ENCODE data around the gene ELAVL1. TPM values are rescaled to one million over a fixed set of nuclear protein-coding genes. Genes with fewer than 3 reads are reported as not detected.
A peak's percentile ranks its signal among the peaks of the same experiment; 100 is the strongest.
"Not testable (repeated sequence)": the region's sequence is repeated elsewhere in the genome, so short reads cannot be mapped to it uniquely, and the experiment has no call there.

Gene ELAVL1
- total and polyA plus RNA-seq, 2 donors, result 36.7 to 41.1 TPM

DNA sequence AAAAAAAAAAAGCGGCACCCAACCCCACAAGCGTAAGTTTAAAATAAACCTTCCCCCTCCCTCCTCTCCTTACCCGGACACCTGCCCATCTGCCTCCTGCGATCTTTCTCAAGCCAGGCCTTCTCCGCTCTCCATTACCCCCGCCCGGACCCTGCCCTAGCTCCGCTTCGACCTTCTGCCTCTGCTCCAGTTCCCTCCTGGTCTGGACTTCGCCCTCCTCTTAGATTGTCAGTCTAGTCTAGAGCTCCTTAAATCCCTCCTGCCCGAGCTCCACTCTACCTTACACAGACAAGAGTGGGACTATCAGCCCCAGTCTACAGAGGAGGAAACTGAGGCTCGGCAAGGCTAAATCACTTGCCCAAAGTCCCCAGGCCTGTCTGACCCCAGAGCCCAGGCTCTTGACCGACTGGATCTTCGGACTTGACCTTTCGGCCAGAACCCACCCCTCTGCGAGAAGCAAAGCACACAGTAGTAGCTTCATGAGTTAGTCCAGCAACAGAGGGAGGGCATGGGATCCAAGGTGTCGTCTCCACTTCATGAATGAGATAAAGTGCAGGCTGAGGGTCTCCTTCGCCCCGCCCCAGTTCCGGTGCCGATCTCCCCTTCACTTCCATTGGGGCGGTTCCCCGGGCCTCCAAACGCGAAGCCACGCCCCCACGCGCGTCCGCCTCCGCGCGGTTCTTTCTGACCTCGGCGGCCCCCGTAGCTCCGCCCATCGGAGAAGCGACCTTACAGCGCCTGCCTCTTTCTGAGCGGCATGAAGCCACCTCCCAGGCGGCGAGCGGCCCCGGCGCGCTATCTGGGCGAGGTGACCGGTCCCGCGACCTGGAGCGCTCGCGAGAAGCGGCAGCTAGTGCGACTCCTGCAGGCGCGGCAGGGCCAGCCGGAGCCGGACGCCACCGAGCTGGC is 85.6 kb downstream of the ELAVL1 start, which contains the start of gene SNAPC2:
Gene SNAPC2, plus strand, starts transcription at position 729 of the 909 bp plus-strand sequence. Its CDS starts 29 bp downstream, at position 758.
- H3K4me3 ChIP-seq (ENCODE audit: low read depth, low read length), result peak within 1 kb of the TSS; percentile 60
- H3K36me3 ChIP-seq (ENCODE audit: insufficient read depth), result no peaks in the 10 kb centered on the region
- peak within 1 kb of the TSS; percentile 81 for H3K27ac ChIP-seq (ENCODE audit: low read depth)
- WGBS, result 7% methylated on average over 62 of the region's 62 CpGs
- no peaks in the 10 kb centered on the region for H3K4me1 ChIP-seq (ENCODE audit: insufficient read depth)
- peak; percentile 52 for DNase-seq (ENCODE audit: extremely low spot score)

DNA sequence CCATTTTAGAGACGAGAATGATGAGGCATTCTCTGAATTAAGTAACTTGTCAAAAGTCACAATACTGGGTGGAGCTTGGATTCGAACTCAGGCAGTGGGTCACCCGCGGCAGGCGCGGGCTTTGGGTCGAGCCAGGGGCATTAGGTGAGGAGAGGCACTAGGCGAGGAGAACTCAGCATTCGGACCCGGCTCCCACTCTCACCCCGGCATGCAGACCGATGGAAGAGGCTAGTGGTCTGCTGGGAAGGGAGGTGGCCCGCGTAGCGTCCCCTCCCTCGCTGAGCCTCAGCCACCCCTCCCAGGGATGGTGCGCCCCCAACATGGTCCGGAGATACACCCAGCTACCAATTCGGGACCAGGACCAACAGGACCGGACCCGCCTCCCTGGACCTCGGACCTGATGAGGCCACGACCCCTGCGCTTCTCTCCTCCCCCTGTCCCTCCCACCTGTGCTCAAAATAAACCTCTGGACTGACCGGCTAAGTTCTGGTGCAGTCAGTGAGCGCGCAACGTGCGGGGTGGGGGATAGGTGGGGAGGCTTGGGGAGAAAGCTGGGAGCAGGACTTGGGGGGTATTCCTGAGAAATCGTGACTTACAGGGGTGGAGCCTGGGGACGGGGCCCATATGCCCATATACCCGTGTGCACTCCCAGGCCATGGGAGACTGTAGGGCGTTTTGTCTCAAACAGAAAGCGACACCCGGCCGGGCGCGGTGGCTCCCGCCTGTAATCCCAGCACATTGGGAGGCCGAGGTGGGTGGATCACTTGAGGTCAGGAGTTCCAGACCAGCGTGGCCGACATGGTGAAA is 86.6 kb downstream of the ELAVL1 start:
- WGBS, result 48% methylated on average over 42 of the region's 42 CpGs
- no peak overlapping the region for H3K4me3 ChIP-seq (ENCODE audit: low read depth, low read length)
- no peaks in the 10 kb centered on the region for H3K36me3 ChIP-seq (ENCODE audit: insufficient read depth)
- DNase-seq (ENCODE audit: extremely low spot score), result no peak
- H3K27ac ChIP-seq (ENCODE audit: low read depth), result no peak overlapping the region
- H3K4me1 ChIP-seq (ENCODE audit: insufficient read depth), result no peaks in the 10 kb centered on the region

DNA sequence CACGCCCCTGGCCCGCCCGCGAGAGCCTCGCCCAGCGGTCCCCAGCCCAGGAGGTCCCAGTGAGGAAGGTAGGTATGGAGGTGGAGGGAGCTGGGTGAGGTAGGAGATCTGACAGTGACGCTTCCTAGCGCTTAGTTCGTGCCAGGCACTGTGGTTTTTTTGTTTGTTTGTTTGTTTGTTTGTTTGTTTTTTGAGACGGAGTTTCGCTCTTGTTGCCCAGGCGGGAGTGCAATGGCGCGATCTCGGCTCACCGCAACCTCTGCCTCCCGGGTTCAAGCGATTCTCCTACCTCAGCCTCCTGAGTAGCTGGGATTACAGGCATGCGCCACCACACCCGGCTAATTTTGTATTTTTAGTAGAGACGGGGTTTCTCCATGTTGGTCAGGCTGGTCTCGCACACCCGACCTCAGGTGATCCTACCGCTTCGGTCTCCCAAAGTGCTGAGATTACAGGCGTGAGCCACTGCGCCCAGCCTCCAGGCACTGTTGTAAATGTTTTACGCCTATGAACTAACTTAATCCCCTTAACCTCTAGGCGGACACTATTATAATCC is 87.3 kb downstream of the ELAVL1 start:
- H3K36me3 ChIP-seq (ENCODE audit: insufficient read depth); DNase-seq (ENCODE audit: extremely low spot score); H3K27ac ChIP-seq (ENCODE audit: low read depth); H3K4me3 ChIP-seq (ENCODE audit: low read depth, low read length); H3K4me1 ChIP-seq (ENCODE audit: insufficient read depth): not testable (repeated sequence)
- 29% methylated on average over 29 of the region's 29 CpGs for WGBS

DNA sequence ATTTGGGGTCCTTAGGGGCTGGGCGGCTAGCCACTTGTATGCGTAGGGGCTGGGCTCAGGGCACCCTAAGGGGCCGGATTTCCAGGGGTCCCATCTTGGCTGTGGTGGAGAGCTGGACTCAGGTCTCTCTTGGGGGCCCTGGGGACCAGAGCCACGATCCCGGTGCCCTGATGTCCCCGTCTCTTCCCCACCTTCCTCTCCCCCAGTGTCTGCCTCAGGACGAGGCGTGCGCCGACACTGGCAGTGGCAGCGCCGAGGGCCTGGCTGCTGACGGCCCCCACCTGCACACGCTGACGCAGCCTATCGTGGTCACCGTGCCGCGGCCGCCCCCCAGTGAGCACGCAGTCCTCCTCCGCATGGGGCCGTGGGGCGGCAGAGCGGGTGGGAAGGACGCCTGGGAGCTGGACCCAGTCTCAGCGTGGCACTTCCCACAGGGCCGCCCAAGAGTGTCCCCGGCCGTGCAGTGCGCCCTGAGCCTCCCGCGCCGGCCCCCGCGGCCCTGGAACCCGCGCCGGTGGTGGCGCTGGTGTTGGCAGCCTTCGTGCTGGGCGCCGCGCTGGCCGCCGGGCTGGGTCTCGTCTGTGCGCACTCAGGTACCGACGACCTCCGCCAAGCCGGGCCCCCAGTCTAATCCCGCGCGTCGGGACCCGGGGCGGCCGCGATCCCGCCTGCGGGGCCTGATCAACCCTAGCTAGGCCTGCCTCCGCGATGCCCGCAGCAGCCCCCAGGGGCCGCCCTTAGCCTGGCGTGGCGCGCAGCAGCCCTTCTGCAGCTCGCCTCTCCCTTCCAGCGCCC is 88.0 kb downstream of the ELAVL1 start:
- peak overlapping the region; percentile 24 for H3K4me3 ChIP-seq (ENCODE audit: low read depth, low read length)
- H3K4me1 ChIP-seq (ENCODE audit: insufficient read depth), result no peaks in the 10 kb centered on the region
- no peak overlapping the region for H3K27ac ChIP-seq (ENCODE audit: low read depth)
- no peak for DNase-seq (ENCODE audit: extremely low spot score)
- H3K36me3 ChIP-seq (ENCODE audit: insufficient read depth), result no peaks in the 10 kb centered on the region
- 1% methylated on average over 71 of the region's 71 CpGs for WGBS

DNA sequence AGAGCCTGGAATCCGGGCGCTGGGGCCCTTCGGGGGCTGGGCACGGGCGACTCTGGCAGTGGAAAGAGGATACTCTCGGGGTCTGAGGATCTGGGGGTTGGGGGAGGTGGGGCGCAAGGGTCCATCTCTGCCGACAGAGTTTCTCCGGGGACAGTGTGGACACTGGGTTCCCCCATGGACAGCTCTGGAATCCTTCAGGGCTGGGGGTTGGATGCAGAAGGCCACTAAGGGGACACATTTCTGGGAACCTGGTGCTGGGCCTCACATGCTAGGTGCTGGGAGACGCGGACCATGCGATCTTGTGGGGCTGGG is 88.5 kb downstream of the ELAVL1 start:
- 8% methylated on average over 12 of the region's 12 CpGs for WGBS
- no peak for DNase-seq (ENCODE audit: extremely low spot score)
- H3K36me3 ChIP-seq (ENCODE audit: insufficient read depth), result peaks cover 2% of the 10 kb centered on the region
- H3K27ac ChIP-seq (ENCODE audit: low read depth), result no peak overlapping the region
- H3K4me1 ChIP-seq (ENCODE audit: insufficient read depth), result no peaks in the 10 kb centered on the region
- peak overlapping the region; percentile 32 for H3K4me3 ChIP-seq (ENCODE audit: low read depth, low read length)

DNA sequence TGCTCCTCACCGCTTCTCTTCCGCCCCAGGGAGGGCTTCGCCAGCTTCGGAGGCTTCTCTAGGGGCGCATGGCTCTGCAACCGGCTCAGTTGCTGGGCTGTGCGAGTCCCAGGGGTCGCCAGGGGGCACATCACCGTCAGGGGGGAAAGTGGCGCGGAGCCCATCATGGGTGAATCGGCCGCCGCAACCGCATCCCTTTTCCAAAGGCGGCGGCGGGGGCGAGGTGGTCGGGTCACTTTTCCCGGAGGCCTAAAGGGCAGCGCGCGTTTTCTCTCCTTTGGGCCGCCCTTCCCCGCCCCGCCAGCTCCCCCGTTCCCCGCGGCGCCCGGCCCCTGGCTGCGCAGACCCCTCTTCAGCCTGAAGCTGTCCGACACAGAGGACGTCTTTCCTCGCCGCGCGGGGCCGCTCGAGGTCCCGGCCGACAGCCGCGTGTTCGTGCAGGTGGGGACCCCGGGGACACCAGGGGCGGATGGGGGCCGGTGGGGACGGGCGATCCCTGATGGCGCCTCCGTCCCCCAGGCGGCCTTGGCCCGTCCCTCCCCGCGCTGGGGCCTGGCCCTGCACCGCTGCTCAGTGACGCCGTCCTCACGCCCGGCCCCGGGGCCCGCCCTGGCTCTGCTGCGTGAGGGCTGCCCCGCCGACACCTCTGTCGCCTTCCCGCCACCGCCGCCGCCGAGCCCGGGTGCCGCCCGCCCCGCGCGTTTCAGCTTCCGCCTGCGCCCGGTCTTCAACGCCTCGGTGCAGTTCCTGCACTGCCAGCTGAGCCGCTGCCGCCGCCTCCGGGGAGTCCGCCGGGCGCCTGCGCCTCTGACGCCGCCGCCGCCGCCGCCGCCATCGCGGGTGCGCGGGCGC is 89.1 kb downstream of the ELAVL1 start:
- Histone ChIP-seq H3K4me1 (ENCODE audit: insufficient read depth) (no peaks in the 10 kb centered on the region), H3K27ac (ENCODE audit: low read depth) (no peak overlapping the region)
- WGBS, result under 1% methylated on average over 104 of the region's 104 CpGs

DNA sequence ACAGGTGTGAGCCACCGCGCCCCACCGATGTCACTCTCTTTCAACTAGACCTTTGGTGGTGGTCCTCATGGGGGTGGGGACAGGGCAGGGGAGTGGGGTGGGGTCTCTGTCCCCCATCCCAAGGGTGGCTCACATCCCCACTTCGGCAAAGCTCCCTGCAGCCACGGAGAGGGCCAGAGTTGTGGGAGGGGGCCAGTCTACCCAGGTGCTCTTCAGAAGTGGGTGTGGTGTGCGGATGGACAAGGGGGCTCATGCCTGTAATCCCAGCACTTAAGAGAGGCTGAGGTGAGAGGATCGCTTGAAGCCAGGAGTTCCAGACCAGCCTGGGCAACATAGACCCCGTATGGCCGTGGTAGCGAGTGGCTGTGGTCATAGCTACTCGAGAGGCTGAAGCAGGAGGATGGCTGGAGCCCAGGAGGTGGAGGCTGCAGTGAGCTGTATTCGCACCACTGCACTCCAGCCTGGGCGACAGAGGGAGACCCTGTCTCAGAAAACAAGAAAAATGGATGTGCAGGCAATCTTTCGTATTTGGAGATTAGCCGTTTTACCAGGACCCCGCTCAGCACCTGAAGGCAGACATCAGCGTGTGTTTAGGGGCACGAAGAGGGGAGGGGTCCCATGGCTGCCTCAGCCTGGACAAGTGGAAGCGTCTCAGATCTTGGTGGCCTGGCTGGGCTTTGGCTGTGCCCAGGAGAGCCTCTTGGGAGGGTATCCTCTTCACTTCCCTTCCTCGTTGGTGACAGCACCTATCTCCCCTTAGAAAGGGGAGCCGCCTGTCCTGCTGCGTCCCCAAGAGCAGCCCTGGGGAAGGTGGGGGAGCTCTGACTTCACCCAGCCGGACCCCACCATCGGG is 90.0 kb downstream of the ELAVL1 start:
- WGBS, result 46% methylated on average over 24 of the region's 24 CpGs
- Histone ChIP-seq H3K27ac (ENCODE audit: low read depth) (no peak overlapping the region), H3K4me1 (ENCODE audit: insufficient read depth) (no peaks in the 10 kb centered on the region), H3K4me3 (ENCODE audit: low read depth, low read length) (peak overlapping the region; percentile 5), H3K36me3 (ENCODE audit: insufficient read depth) (peaks cover 8% of the 10 kb centered on the region)
- DNase-seq (ENCODE audit: extremely low spot score), result no peak

More for the DNA sequence above, 89.1 kb downstream of the ELAVL1 start:
- peaks cover 5% of the 10 kb centered on the region for H3K36me3 ChIP-seq (ENCODE audit: insufficient read depth)
- peak overlapping the region; percentile 32 for H3K4me3 ChIP-seq (ENCODE audit: low read depth, low read length)
- no peak for DNase-seq (ENCODE audit: extremely low spot score)

DNA sequence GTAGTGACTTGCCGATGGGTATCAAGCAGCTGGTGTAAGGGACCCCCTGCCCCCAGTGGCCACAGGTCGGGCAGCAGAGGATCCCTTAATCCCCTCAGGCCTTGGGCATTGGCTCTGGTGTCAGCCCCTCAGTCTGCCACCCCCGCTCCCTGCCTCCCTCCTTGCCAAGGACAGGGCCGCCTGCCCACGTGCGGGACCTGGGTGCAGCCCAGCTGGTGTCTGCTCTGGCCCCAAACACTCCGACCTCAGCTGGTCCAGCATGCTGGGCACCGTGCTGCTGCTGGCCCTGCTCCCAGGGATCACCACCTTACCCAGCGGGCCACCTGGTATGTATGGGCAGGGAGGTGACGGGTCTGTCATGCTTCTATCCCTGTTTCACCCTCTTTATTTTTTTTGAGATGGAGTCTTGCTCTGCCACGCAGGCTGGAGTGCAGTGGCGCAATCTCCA is 90.8 kb downstream of the ELAVL1 start, which contains the start of gene TGFBR3L:
Gene TGFBR3L, plus strand, starts transcription at position 233 of the 448 bp plus-strand sequence.
- Histone ChIP-seq H3K36me3 (ENCODE audit: insufficient read depth) (peaks cover 12% of the 10 kb centered on the region), H3K4me1 (ENCODE audit: insufficient read depth) (no peaks in the 10 kb centered on the region), H3K4me3 (ENCODE audit: low read depth, low read length) (no peak within 1 kb of the TSS), H3K27ac (ENCODE audit: low read depth) (no peak within 1 kb of the TSS)
- WGBS, result 61% methylated on average over 12 of the region's 12 CpGs
- DNase-seq (ENCODE audit: extremely low spot score), result no peak

DNA sequence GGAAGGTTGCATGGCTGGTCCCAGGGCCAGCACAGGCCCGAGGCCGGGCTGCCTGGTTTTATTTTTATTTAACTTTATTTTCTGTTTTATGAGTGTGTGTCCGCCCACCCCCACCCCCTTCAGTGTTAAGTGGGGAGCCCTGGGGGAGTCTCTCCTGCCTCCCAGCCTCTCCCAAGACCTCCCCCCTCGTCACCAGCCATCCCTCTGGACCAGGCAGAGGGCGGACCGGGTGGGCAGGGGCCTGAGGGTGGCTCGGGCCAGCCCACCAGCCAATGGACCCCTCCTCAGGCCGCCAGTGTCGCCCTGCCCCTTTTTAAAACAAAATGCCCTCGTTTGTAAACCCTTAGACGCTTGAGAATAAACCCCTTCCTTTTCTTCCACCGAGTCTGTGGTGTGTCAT is 91.3 kb downstream of the ELAVL1 start:
- H3K4me3 ChIP-seq (ENCODE audit: low read depth, low read length), result no peak overlapping the region
- 50% methylated on average over 12 of the region's 12 CpGs for WGBS
- no peak overlapping the region for H3K27ac ChIP-seq (ENCODE audit: low read depth)
- H3K36me3 ChIP-seq (ENCODE audit: insufficient read depth), result peaks cover 12% of the 10 kb centered on the region
- DNase-seq (ENCODE audit: extremely low spot score), result no peak
- no peaks in the 10 kb centered on the region for H3K4me1 ChIP-seq (ENCODE audit: insufficient read depth)

DNA sequence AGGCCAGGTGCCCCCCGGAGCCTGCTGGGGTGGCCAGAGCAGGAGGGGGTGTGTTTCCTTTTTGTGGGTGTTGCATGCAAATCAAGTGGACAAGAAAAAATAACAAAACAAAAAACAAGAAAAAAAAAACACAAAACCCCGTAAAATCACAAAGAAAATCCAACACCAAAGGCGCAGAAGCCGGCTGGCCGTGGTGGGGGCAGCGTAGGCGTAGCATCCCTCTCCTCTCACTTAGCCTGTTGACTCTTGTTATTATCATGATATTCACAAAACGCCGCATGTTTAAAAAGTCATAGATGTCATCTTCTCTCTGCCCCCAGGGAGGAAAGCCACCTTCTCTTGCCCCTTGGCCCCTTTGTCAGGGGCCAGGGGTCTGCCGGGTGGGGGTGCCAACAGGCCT is 91.8 kb downstream of the ELAVL1 start:
- Histone ChIP-seq H3K4me1 (ENCODE audit: insufficient read depth) (no peaks in the 10 kb centered on the region), H3K27ac (ENCODE audit: low read depth) (no peak overlapping the region), H3K36me3 (ENCODE audit: insufficient read depth) (peaks cover 12% of the 10 kb centered on the region), H3K4me3 (ENCODE audit: low read depth, low read length) (no peak overlapping the region)
- 87% methylated on average over 10 of the region's 10 CpGs for WGBS
- no peak for DNase-seq (ENCODE audit: extremely low spot score)

DNA sequence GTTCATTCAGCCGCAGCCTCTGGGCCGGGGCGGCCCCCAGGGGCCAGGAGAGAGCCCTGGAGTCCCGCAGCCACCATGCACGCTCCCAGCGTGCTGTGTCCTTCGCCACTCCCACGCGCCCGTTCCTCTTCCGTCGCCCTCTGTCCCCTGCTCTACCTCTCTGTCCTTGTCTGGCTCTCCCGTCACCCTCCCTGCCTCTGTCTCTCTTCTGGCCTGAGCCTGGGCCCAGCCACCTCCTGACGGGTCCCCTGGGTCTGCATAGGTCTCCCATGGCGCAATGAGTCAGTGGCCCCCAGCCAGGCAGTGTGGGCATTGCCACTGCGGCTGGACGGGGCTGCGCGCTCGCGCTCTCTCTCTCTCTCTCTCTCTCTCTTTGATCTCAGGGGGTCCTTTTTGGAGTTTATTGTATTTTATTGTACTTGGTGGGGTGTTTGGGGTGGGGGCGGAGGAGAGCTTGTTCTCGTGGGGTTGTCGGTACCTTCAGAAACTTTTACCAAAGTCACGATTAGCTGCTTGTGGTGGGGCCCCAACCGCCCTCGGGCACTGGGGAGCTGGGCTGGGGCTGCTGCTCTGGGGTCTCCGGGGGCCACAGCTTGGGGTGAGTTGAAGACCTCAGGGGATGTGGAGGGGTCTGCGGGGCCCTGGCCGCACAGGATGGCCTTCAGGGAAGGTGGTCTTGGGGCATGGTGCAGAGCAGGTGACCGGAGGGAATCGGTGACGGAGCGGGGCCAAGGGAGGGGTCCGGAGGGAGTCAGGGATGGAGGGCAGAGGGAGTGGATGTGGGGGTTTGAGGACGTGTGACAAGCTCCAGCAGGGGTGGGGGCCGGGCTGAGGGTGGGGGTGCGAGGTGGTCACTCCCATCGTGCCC is 92.5 kb downstream of the ELAVL1 start:
- Histone ChIP-seq H3K4me1 (ENCODE audit: insufficient read depth) (no peaks in the 10 kb centered on the region), H3K36me3 (ENCODE audit: insufficient read depth) (peaks cover 12% of the 10 kb centered on the region), H3K4me3 (ENCODE audit: low read depth, low read length) (no peak overlapping the region), H3K27ac (ENCODE audit: low read depth) (no peak overlapping the region)
- 93% methylated on average over 39 of the region's 39 CpGs for WGBS
- DNase-seq (ENCODE audit: extremely low spot score), result no peak

Measured in urinary bladder (tissue), 4 donors.